Fibroblast of the conjunctiva (primary cell): ENCODE measurements around the gene C14orf39.
"Not testable (repeated sequence)": the region's sequence is repeated elsewhere in the genome, so short reads cannot be mapped to it uniquely, and the experiment has no call there.

Source experiments
- DNase-seq: peaks from one replicate; pipeline ENCODE4 v3.0.0-alpha.2; 2010; ENCODE audit warnings: low read depth

The C14orf39 gene

DNA sequence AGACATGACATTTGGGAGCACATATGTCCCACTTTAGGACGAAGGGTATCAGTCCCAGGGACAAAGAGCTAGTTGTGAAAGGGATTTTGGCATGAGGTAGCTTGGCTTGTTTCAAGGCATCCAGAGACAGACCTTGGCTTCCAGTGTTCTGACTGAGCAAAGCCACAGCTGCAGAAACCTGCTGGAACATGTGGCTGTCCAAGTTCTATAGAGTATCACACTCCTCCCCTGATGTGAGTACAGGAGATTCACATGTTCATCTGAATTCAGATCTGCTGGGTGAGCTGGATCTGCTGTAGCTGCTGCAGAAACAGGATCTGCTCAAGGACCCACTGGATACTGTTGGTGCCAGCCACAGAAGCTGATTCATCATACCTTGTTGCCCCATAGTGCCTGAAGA is 10.1 kb upstream of the C14orf39 start:
- no peak for DNase-seq

DNA sequence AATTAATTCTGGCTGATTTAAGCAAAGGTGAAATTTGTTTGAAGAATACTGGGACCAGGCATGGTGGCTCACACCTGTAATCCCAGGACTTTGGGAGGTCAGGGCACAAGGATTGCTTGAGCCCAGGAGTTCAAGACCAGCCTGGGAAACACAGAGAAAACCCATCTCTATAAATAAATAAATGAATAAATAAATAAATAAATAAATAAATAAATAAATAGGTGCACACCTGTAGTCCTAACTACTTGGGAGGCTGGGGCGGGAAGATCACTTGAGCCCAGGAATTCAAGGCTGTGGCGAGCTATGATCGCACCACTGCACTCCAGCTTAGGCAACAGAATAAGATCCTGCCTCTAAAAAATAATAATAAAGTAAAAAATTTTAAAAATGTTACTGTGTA is 4.4 kb upstream of the C14orf39 start:
- DNase-seq, result no peak

DNA sequence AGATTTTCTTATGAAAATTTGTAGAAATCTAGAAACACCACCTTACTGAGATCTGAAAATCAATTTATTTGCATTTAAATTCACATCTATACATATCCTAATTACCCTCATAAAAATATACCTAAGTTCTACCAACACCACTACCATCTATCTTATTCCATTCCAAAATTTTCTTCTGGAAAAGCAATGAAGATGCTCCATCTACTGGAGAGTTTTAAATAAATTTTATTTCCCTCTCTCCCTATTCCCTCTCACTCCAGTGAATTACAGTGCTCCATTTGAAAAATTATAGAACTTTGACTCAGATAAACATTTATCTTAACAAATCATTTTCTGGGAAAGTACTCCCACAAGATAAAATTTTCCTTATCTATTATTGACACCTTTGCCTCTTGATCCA is 2.3 kb upstream of the C14orf39 start:
- no peak for DNase-seq

- DNase-seq, result no peak
Measured at GRCh38 chr14:60487211-60487610, 1.3 kb upstream of the C14orf39 start.

DNA sequence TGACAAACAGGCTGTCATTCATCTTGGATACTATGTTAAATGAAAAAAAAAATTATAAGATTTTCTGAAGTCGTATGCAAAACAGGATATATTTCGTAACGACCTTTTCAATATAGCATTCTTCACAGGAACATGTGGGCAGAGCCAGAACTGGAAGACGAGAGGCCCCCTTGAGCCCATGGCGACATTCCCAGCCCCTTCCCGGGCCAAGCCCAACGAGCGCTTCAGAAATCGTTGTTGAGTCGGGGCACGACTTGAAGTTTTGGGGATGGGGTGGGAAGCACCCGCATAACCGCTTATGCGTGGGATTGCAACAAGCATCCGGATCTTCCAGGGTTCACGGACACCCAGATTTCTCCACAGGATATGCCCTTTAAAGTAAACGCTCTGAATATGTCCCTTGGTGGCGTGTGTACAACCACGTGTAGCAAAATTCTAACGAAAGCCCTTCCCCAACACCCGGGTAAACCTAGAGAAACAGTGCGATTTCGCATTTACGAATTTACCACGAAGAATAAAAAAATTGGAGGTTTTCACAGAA is 736 bp downstream of the C14orf39 start:
- no peak for DNase-seq

DNA sequence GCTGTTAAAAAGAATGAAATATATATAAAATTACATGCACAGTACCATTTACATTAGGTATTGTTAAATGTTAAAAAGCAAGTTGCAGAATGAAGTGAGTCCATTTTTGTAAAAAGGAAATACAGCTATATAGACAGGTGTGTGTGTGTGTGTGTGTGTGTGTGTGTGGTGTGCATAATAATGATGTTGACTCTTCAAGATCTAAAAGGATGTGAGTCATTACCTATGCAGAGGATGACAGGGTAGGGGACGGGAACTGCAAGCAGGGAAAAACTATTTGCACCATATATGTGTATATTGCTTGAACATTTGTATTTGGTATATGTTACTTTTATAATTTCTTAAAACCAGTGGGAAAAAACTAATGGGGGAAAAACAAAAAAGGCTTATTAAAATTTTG is 3.1 kb downstream of the C14orf39 start:
- no peak for DNase-seq

GRCh38 chr14:60480248-60480647 is 5.6 kb downstream of the C14orf39 start:
- DNase-seq, result not testable (repeated sequence)

- no peak for DNase-seq
Measured at GRCh38 chr14:60455875-60456274, 30.0 kb downstream of the C14orf39 start.

GRCh38 chr14:60430276-60430675 is 55.6 kb downstream of the C14orf39 start:
- DNase-seq, result no peak

- no peak for DNase-seq
Measured at GRCh38 chr14:60420050-60420449, 65.8 kb downstream of the C14orf39 start.

DNA sequence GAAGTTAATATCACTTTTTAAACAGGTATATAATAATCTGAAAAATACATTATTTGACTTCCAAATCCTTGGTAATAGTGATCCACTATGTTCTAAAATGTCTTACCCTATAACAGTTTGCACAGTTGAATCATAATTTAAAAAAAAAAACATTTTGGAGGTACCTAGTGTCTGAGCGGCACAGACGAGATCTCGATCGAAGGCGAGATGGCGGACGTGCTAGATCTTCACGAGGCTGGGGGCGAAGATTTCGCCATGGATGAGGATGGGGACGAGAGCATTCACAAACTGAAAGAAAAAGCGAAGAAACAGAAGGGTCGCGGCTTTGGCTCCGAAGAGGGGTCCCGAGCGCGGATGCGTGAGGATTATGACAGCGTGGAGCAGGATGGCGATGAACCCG is 88.3 kb downstream of the C14orf39 start:
- not testable (repeated sequence) for DNase-seq

DNA sequence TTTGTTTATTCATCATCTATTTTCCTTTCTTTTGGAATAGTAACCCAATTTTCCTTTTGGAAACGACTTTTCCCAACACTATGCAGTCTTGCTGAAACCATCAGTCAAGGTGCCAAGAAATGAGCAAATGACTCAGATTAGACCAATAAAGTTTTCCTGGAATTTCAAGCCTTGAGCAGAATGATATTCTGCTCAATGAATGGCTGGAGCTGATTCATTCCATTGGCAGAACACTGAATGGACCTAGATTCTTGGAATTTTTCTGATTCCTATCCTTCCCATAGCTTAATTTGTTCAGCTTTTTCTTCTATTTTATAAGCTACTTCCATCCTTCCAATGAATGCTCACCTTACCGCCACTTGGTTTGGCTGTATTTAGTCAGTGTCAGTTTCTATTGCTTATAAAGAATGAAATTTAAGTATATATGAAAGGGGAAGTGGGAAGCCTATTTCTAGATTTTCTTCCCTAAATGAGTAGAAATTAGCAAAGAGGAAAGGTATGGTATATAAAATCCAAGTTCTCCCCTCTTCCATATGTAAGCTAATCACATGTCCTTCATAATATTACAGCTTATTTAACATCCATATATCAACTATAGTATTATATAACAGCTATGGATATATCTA is 89.0 kb downstream of the C14orf39 start:
- no peak for DNase-seq
